ENCODE data around the gene PRDX3. TPM values are rescaled to one million over a fixed set of nuclear protein-coding genes. Genes with fewer than 3 reads are reported as not detected.

The PRDX3 gene
- total RNA-seq, 2 experiments from 2014 or later: 156 to 175 TPM

DNA sequence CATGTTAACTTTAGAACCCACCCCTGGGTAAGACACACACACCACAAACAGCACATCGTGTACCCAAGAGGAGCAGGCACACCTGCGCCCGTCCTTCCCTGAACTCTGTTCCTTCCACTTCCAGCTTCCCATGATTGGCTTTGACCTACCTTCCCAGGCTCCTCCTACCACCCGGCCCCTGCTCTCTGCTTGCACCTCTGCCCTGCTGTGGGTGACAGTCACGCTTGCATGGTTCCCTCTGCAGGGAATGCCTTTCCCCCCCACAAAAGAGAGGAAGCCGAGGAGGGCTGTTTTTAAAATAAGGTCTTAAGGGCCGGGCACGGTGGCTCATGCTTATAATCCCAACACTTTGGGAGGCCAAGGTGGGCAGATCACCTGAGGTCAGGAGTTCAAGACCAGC, 29.5 kb downstream of the PRDX3 start:
- no peak overlapping the region for H3K27ac ChIP-seq (ENCODE audit: low read depth, low read length, poor library complexity, severe bottlenecking)
- no peaks in the 10 kb centered on the region for H3K9me3 ChIP-seq (ENCODE audit: low read length)
- no peak for DNase-seq (ENCODE audit: low spot score)
- H3K4me1 ChIP-seq (ENCODE audit: insufficient read depth, low read length, poor library complexity, severe bottlenecking): peaks cover 4% of the 10 kb centered on the region
- BruUV-seq (replicated peaks): no TSS peak
- no peak overlapping the region for H2AFZ ChIP-seq (ENCODE audit: low read length)
- no peaks in the 10 kb centered on the region for H4K20me1 ChIP-seq (ENCODE audit: insufficient read depth, low read length)
- intact Hi-C loops (cut with micrococcal nuclease; ENCODE audit: unreplicated experiment): no loop called here
- no peak overlapping the region for H3K4me2 ChIP-seq (ENCODE audit: low read length)
- TF ChIP-seq CTCF (conservative IDR thresholded peaks at IDR 0.05; ENCODE audit: low read length) (no peak), EZH2phosphoT487 (IDR thresholded peaks at IDR 0.05; ENCODE audit: borderline replicate concordance, low read depth, low read length) (no peak)
- no peak overlapping the region for H3K4me3 ChIP-seq (ENCODE audit: low read depth, low read length, poor library complexity, severe bottlenecking)
- no peaks in the 10 kb centered on the region for H3K79me2 ChIP-seq (ENCODE audit: insufficient read depth, low read depth, low read length)
- H3K36me3 ChIP-seq (ENCODE audit: insufficient read depth, low read length): peaks cover 80% of the 10 kb centered on the region
- no peaks in the 10 kb centered on the region for H3K9me2 ChIP-seq (ENCODE audit: insufficient read depth, low read length)
- POLR2A ChIA-PET: no interaction called here
- CTCF ChIA-PET (ENCODE audit: unreplicated experiment): no interaction called here

DNA sequence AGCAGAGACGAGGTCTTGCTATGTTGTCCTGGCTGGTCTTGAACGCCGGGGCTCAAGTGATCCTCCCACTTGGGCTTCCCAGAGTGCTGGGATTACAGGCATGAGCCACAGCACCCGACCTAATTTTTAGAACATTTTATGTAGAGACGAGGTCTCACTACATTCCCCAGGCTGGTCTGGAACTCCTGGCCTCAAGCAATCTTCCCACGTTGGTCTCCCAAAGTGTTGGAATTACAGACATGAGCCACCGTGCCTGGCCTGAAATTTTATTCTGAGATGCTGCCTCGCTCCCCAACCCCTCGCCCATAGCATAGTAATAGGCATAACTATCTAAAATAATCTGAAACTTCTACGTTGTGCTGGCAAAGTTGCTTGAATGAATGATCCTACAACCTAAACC, 35.0 kb downstream of the PRDX3 start:
- TF ChIP-seq EZH2phosphoT487 (IDR thresholded peaks at IDR 0.05; ENCODE audit: borderline replicate concordance, low read depth, low read length): no peak
- TF ChIP-seq CTCF (conservative IDR thresholded peaks at IDR 0.05; ENCODE audit: low read length): no peak
- peaks cover 65% of the 10 kb centered on the region for H3K36me3 ChIP-seq (ENCODE audit: insufficient read depth, low read length)
- ChIA-PET POLR2A (interaction anchor here (0.7 kb wide), 1 partner anchor 17 kb away, joined by 4 read pairs; no protein-coding TSS in a partner anchor), CTCF (ENCODE audit: unreplicated experiment) (no interaction called here)
- no peak overlapping the region for H3K4me2 ChIP-seq (ENCODE audit: low read length)
- DNase-seq (ENCODE audit: low spot score): no peak
- H3K4me1 ChIP-seq (ENCODE audit: insufficient read depth, low read length, poor library complexity, severe bottlenecking): no peaks in the 10 kb centered on the region
- no peak overlapping the region for H2AFZ ChIP-seq (ENCODE audit: low read length)
- no peaks in the 10 kb centered on the region for H3K9me2 ChIP-seq (ENCODE audit: insufficient read depth, low read length)
- no peaks in the 10 kb centered on the region for H4K20me1 ChIP-seq (ENCODE audit: insufficient read depth, low read length)
- H3K27ac ChIP-seq (ENCODE audit: low read depth, low read length, poor library complexity, severe bottlenecking): no peak overlapping the region
- no TSS peak for BruUV-seq (replicated peaks)
- H3K4me3 ChIP-seq (ENCODE audit: low read depth, low read length, poor library complexity, severe bottlenecking): no peak overlapping the region
- no peaks in the 10 kb centered on the region for H3K79me2 ChIP-seq (ENCODE audit: insufficient read depth, low read depth, low read length)
- no peaks in the 10 kb centered on the region for H3K9me3 ChIP-seq (ENCODE audit: low read length)
- intact Hi-C loops (cut with micrococcal nuclease; ENCODE audit: unreplicated experiment): no loop called here

DNA sequence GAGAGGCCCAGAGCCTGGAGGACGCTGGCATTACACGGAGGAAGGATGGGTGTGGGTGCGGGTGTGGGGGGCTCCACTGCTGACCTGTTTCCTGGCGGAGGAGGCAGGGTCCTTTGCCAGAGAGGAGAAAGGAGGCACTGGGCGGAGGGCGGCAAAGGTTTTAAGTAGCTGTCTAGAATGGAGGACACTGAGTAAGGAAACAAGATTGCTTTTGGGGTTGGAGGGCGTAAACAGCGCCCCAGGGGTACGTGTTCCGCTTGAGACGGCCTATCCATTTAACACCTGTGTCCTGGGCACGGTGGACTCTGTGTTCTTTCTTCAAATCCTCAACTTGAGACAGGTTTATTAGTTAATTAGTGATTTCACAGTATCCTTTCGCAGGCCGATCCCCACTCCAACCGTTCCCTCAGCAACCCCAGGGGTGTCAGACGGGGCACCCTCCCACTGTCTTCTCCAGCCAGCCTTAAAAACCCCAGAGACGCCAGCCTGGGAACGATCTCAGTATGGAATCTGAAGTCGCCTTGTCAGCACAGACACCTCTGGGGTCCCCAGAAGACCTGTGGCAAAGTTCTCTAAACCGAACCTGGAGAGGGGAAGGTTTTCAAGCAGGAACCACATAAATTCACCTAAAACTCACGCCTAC, 37.9 kb downstream of the PRDX3 start:
- peaks cover 3% of the 10 kb centered on the region for H3K4me1 ChIP-seq (ENCODE audit: insufficient read depth, low read length, poor library complexity, severe bottlenecking)
- intact Hi-C loops (cut with micrococcal nuclease; ENCODE audit: unreplicated experiment): no loop called here
- TF ChIP-seq EZH2phosphoT487 (IDR thresholded peaks at IDR 0.05; ENCODE audit: borderline replicate concordance, low read depth, low read length) (no peak), CTCF (conservative IDR thresholded peaks at IDR 0.05; ENCODE audit: low read length) (no peak)
- no peaks in the 10 kb centered on the region for H3K9me3 ChIP-seq (ENCODE audit: low read length)
- no peak for DNase-seq (ENCODE audit: low spot score)
- H3K36me3 ChIP-seq (ENCODE audit: insufficient read depth, low read length): peaks cover 38% of the 10 kb centered on the region
- ChIA-PET CTCF (ENCODE audit: unreplicated experiment) (no interaction called here), POLR2A (interaction anchor here (0.8 kb wide), 1 partner anchor 30 kb away, joined by 3 read pairs; no protein-coding TSS in a partner anchor)
- H3K9me2 ChIP-seq (ENCODE audit: insufficient read depth, low read length): no peaks in the 10 kb centered on the region
- no TSS peak for BruUV-seq (replicated peaks)
- no peak overlapping the region for H2AFZ ChIP-seq (ENCODE audit: low read length)
- H3K79me2 ChIP-seq (ENCODE audit: insufficient read depth, low read depth, low read length): no peaks in the 10 kb centered on the region
- H3K27ac ChIP-seq (ENCODE audit: low read depth, low read length, poor library complexity, severe bottlenecking): no peak overlapping the region
- H3K4me3 ChIP-seq (ENCODE audit: low read depth, low read length, poor library complexity, severe bottlenecking): no peak overlapping the region
- H4K20me1 ChIP-seq (ENCODE audit: insufficient read depth, low read length): no peaks in the 10 kb centered on the region
- H3K4me2 ChIP-seq (ENCODE audit: low read length): no peak overlapping the region
